Measurements from ENCODE around the gene TOR3A.
A peak's percentile ranks its signal among the peaks of the same experiment; 100 is the strongest.
"Not testable (repeated sequence)": the region's sequence is repeated elsewhere in the genome, so short reads cannot be mapped to it uniquely, and the experiment has no call there.

Gene TOR3A

DNA sequence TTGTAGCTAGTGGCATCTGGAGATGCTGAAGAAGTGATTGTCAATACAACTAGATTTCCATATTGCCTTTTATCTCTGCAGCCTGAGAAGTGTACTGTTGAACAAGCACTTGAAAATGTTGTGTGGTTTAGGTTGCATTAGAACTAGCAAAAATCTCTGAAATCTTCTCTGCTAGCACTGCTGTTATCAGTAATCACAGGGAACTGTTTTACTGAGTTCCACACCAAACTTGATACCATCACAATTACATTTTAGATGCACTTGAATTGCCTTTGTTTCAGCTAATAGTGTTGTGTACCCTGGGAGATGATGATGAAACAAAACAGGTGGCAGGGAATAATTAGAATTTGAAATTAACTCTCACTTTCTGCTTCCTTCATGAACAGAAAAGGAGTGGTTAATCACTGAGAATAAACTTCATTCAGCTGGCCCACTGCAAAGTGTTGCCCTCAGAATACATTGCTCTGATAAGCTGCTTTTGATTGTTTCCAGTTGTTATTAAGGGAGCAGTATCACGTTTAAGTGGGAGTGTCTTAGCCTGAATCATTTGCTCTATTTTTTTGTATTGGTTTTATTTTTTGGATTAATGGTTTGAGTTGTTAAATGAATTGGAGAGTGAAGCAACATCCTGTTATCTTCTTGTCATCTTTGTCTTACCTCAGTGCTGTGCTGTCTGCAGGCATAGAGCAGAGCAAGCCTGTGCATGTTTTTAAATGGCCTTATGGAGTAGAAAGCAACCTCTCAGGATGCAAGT lies 43.2 kb upstream of the TOR3A start:
- H2BK120ac ChIP-seq (ENCODE audit: low read depth, low read length): no peak overlapping the region
- peak overlapping the region; percentile 33 for H3K9ac ChIP-seq (ENCODE audit: low read length)
- peaks cover 35% of the 10 kb centered on the region for H3K79me1 ChIP-seq (replicated peaks; ENCODE audit: low read length, poor library complexity, severe bottlenecking)
- WGBS: 38% methylated on average over 1 of the region's 1 CpG
- no peak for DNase-seq
- H3K23ac ChIP-seq (ENCODE audit: low read length in 2 of 2): no peak overlapping the region
- H3K18ac ChIP-seq (ENCODE audit: low read depth in 1 of 2, low read length in 2 of 2): no peak overlapping the region
- no peak overlapping the region for H4K91ac ChIP-seq (ENCODE audit: low read length)
- H4K8ac ChIP-seq (ENCODE audit: low read length): no peak overlapping the region
- no peaks in the 10 kb centered on the region for H3K27me3 ChIP-seq (ENCODE audit: control insufficient read depth in 1 of 2, insufficient read depth in 1 of 2, low read length in 2 of 2)
- peaks cover 8% of the 10 kb centered on the region for H3K4me1 ChIP-seq (ENCODE audit: control insufficient read depth, insufficient read depth, low read depth, low read length)
- H3K4me2 ChIP-seq (ENCODE audit: low read length, poor library complexity, severe bottlenecking): no peak overlapping the region
- peaks cover 0 to 6% of the 10 kb centered on the region in 2 experiments for H3K36me3 ChIP-seq (ENCODE audit: control insufficient read depth in 1 of 2, insufficient read depth in 2 of 2, low read depth in 1 of 2, low read length in 2 of 2)
- no peak overlapping the region for H2AK5ac ChIP-seq (ENCODE audit: low read length, severe bottlenecking)
- H3K4me3 ChIP-seq (ENCODE audit: insufficient read depth in 1 of 2, low read depth in 1 of 2, low read length in 2 of 2): no peak overlapping the region
- H3K27ac ChIP-seq (ENCODE audit: low read length, poor library complexity, severe bottlenecking): no peak overlapping the region
- H3K4ac ChIP-seq (ENCODE audit: low read depth in 1 of 2, low read length in 2 of 2): no peak overlapping the region
- no peaks in the 10 kb centered on the region for H3K9me3 ChIP-seq (ENCODE audit: control insufficient read depth, low read length)
- H2AFZ ChIP-seq (ENCODE audit: low read depth, low read length): no peak overlapping the region
- no peak overlapping the region for H2BK5ac ChIP-seq (ENCODE audit: low read depth, low read length, poor library complexity, severe bottlenecking)
- no peak overlapping the region for H3K14ac ChIP-seq (ENCODE audit: low read length in 2 of 2)
- H2BK15ac ChIP-seq (ENCODE audit: low read depth, poor library complexity, severe bottlenecking): no peak overlapping the region
- no peak overlapping the region for H2BK12ac ChIP-seq (ENCODE audit: low read length in 2 of 2)

GRCh38 chr1:179039502-179040174 lies 42.2 kb upstream of the TOR3A start:
- not testable (repeated sequence) for H2BK15ac ChIP-seq (ENCODE audit: low read depth, poor library complexity, severe bottlenecking); H2AFZ ChIP-seq (ENCODE audit: low read depth, low read length); H2BK12ac ChIP-seq (ENCODE audit: low read length in 2 of 2); H3K9me3 ChIP-seq (ENCODE audit: control insufficient read depth, low read length); H3K4me3 ChIP-seq (ENCODE audit: insufficient read depth in 1 of 2, low read depth in 1 of 2, low read length in 2 of 2); H2BK120ac ChIP-seq (ENCODE audit: low read depth, low read length); H3K36me3 ChIP-seq (ENCODE audit: control insufficient read depth in 1 of 2, insufficient read depth in 2 of 2, low read depth in 1 of 2, low read length in 2 of 2); H3K23ac ChIP-seq (ENCODE audit: low read length in 2 of 2); H3K4me1 ChIP-seq (ENCODE audit: control insufficient read depth, insufficient read depth, low read depth, low read length); H4K8ac ChIP-seq (ENCODE audit: low read length); H3K14ac ChIP-seq (ENCODE audit: low read length in 2 of 2); H2BK5ac ChIP-seq (ENCODE audit: low read depth, low read length, poor library complexity, severe bottlenecking); H3K18ac ChIP-seq (ENCODE audit: low read depth in 1 of 2, low read length in 2 of 2); H2AK5ac ChIP-seq (ENCODE audit: low read length, severe bottlenecking); H3K27me3 ChIP-seq (ENCODE audit: control insufficient read depth in 1 of 2, insufficient read depth in 1 of 2, low read length in 2 of 2); H3K27ac ChIP-seq (ENCODE audit: low read length, poor library complexity, severe bottlenecking); H3K4ac ChIP-seq (ENCODE audit: low read depth in 1 of 2, low read length in 2 of 2); H3K4me2 ChIP-seq (ENCODE audit: low read length, poor library complexity, severe bottlenecking); H4K91ac ChIP-seq (ENCODE audit: low read length); DNase-seq
- 72% methylated on average over 4 of the region's 9 CpGs for WGBS
- H3K79me1 ChIP-seq (replicated peaks; ENCODE audit: low read length, poor library complexity, severe bottlenecking): peaks cover 32% of the 10 kb centered on the region
- peak overlapping the region; percentile 33 for H3K9ac ChIP-seq (ENCODE audit: low read length)

GRCh38 chr1:179040175-179040551 lies 41.7 kb upstream of the TOR3A start:
- not testable (repeated sequence) for H3K18ac ChIP-seq (ENCODE audit: low read depth in 1 of 2, low read length in 2 of 2); H3K9ac ChIP-seq (ENCODE audit: low read length); H2BK5ac ChIP-seq (ENCODE audit: low read depth, low read length, poor library complexity, severe bottlenecking); H3K14ac ChIP-seq (ENCODE audit: low read length in 2 of 2); H2BK120ac ChIP-seq (ENCODE audit: low read depth, low read length); H3K4me1 ChIP-seq (ENCODE audit: control insufficient read depth, insufficient read depth, low read depth, low read length); H2AK5ac ChIP-seq (ENCODE audit: low read length, severe bottlenecking); H2BK12ac ChIP-seq (ENCODE audit: low read length in 2 of 2); H3K4me2 ChIP-seq (ENCODE audit: low read length, poor library complexity, severe bottlenecking); H2AFZ ChIP-seq (ENCODE audit: low read depth, low read length); H3K23ac ChIP-seq (ENCODE audit: low read length in 2 of 2); H3K9me3 ChIP-seq (ENCODE audit: control insufficient read depth, low read length); H4K8ac ChIP-seq (ENCODE audit: low read length); H3K27me3 ChIP-seq (ENCODE audit: control insufficient read depth in 1 of 2, insufficient read depth in 1 of 2, low read length in 2 of 2); H4K91ac ChIP-seq (ENCODE audit: low read length); H3K4me3 ChIP-seq (ENCODE audit: insufficient read depth in 1 of 2, low read depth in 1 of 2, low read length in 2 of 2); H3K27ac ChIP-seq (ENCODE audit: low read length, poor library complexity, severe bottlenecking); H3K4ac ChIP-seq (ENCODE audit: low read depth in 1 of 2, low read length in 2 of 2); H3K36me3 ChIP-seq (ENCODE audit: control insufficient read depth in 1 of 2, insufficient read depth in 2 of 2, low read depth in 1 of 2, low read length in 2 of 2); H2BK15ac ChIP-seq (ENCODE audit: low read depth, poor library complexity, severe bottlenecking); DNase-seq
- 84% methylated on average over 8 of the region's 27 CpGs for WGBS
- peaks cover 30% of the 10 kb centered on the region for H3K79me1 ChIP-seq (replicated peaks; ENCODE audit: low read length, poor library complexity, severe bottlenecking)

- no peaks in the 10 kb centered on the region for H3K9me3 ChIP-seq (ENCODE audit: control insufficient read depth, low read length)
- peaks cover 29% of the 10 kb centered on the region for H3K79me1 ChIP-seq (replicated peaks; ENCODE audit: low read length, poor library complexity, severe bottlenecking)
- H2BK5ac ChIP-seq (ENCODE audit: low read depth, low read length, poor library complexity, severe bottlenecking): no peak overlapping the region
- H3K36me3 ChIP-seq (ENCODE audit: control insufficient read depth in 1 of 2, insufficient read depth in 2 of 2, low read depth in 1 of 2, low read length in 2 of 2): peaks cover 4 to 8% of the 10 kb centered on the region in 2 experiments
- H3K14ac ChIP-seq (ENCODE audit: low read length in 2 of 2): no peak overlapping the region
- no peak overlapping the region for H3K9ac ChIP-seq (ENCODE audit: low read length)
- H3K4me2 ChIP-seq (ENCODE audit: low read length, poor library complexity, severe bottlenecking): no peak overlapping the region
- peak overlapping the region; percentile 22 for H4K8ac ChIP-seq (ENCODE audit: low read length)
- no peak overlapping the region for H3K4me3 ChIP-seq (ENCODE audit: insufficient read depth in 1 of 2, low read depth in 1 of 2, low read length in 2 of 2)
- no peak overlapping the region for H3K27ac ChIP-seq (ENCODE audit: low read length, poor library complexity, severe bottlenecking)
- no peak overlapping the region for H2BK12ac ChIP-seq (ENCODE audit: low read length in 2 of 2)
- no peak overlapping the region for H2AK5ac ChIP-seq (ENCODE audit: low read length, severe bottlenecking)
- H4K91ac ChIP-seq (ENCODE audit: low read length): no peak overlapping the region
- H2BK15ac ChIP-seq (ENCODE audit: low read depth, poor library complexity, severe bottlenecking): no peak overlapping the region
- no peak for DNase-seq
- no peak overlapping the region for H3K4ac ChIP-seq (ENCODE audit: low read depth in 1 of 2, low read length in 2 of 2)
- no peak overlapping the region for H2AFZ ChIP-seq (ENCODE audit: low read depth, low read length)
- 97% methylated on average over 8 of the region's 8 CpGs for WGBS
- H3K27me3 ChIP-seq (ENCODE audit: control insufficient read depth in 1 of 2, insufficient read depth in 1 of 2, low read length in 2 of 2): no peaks in the 10 kb centered on the region
- no peak overlapping the region for H3K23ac ChIP-seq (ENCODE audit: low read length in 2 of 2)
- no peak overlapping the region for H3K18ac ChIP-seq (ENCODE audit: low read depth in 1 of 2, low read length in 2 of 2)
- H3K4me1 ChIP-seq (ENCODE audit: control insufficient read depth, insufficient read depth, low read depth, low read length): peaks cover 8% of the 10 kb centered on the region
- H2BK120ac ChIP-seq (ENCODE audit: low read depth, low read length): no peak overlapping the region
These were observed 39.8 kb upstream of the TOR3A start for GRCh38 chr1:179042087-179042486.

Measured in mesenchymal stem cell (in vitro differentiated cells and primary cell).